A549 (cell line): ENCODE results near the gene DPYD. TPM values are rescaled to one million over a fixed set of nuclear protein-coding genes. Genes with fewer than 3 reads are reported as not detected.
A peak's percentile ranks its signal among the peaks of the same experiment; 100 is the strongest.

Experiments
- ATAC-seq, 2 experiments: fragments of 200-7000 bp in 1 of 2; fragments of >200 bp in 1 of 2; cut with Nextera tagmentation in 1 of 2; cut with Tn5 transposase in 1 of 2; 3 replicates each; pipeline versions ENCODE4 v1.8.0 to v1.9.1; 2018 to 2020; ENCODE audit warnings: mild to moderate bottlenecking in 1 of 2, moderate library complexity in 1 of 2
- CTCF ChIA-PET: fragments of 300-600 bp; sonication (Branson Sonifier 250); formaldehyde crosslinking; extraction: SDS; loops from one replicate; lab custom pipeline; 2021; ENCODE audit warnings: antibody characterized with exemption, inconsistent platforms; lab: Yijun Ruan, JAX
- POLR2A ChIA-PET: fragments of 350-600 bp; formaldehyde crosslinking; extraction: SDS; loops from one replicate; lab custom pipeline; 2021; ENCODE audit warnings: antibody characterized with exemption, inconsistent platforms; lab: Yijun Ruan, JAX
- DNase-seq, 2 experiments: peaks; one replicate each; pipeline versions ENCODE4 v3.0.0 to v3.0.0-alpha.2; 2011 to 2016; ENCODE audit warnings: low read depth in 1 of 2, low spot score in 1 of 2
- FAIRE-seq: peaks from 2 replicates; lab custom pipeline; 2011; peaks lifted over from hg19 to GRCh38; lab: Jason Lieb, UNC
- H3K27ac ChIP-seq, 2 experiments: fragments of >200 bp; sonication (Bioruptor Twin); formaldehyde crosslinking; 3 replicates each; pipeline ENCODE4 v1.5.1; 2016 to 2017
- H3K4me1 ChIP-seq: fragments of >200 bp; sonication (Bioruptor Twin); formaldehyde crosslinking; 3 replicates; pipeline ENCODE4 v1.6.1; 2016
- H3K4me2 ChIP-seq: fragments of >200 bp; sonication (Bioruptor Twin); formaldehyde crosslinking; 3 replicates; pipeline ENCODE4 v1.6.1; 2016
- H3K4me3 ChIP-seq: fragments of >200 bp; sonication (Bioruptor Twin); formaldehyde crosslinking; 3 replicates; pipeline ENCODE4 v1.5.1; 2016
- H3K9me3 ChIP-seq: fragments of >200 bp; sonication (Bioruptor Twin); formaldehyde crosslinking; 3 replicates; pipeline ENCODE4 v1.6.1; 2016
- CBX2 ChIP-seq: fragments of 200-600 bp; sonication (generic); IDR thresholded peaks from 2 replicates; pipeline ENCODE4 v1.6.1; 2016; ENCODE audit warnings: low read depth, mild to moderate bottlenecking, borderline replicate concordance
- CBX8 ChIP-seq: fragments of 200-600 bp; sonication (generic); IDR thresholded peaks from 2 replicates; pipeline ENCODE4 v1.6.1; 2016
- CHD4 ChIP-seq: fragments of 200-600 bp; sonication (generic); IDR thresholded peaks from 2 replicates; pipeline ENCODE4 v1.6.1; 2016; ENCODE audit warnings: antibody characterized with exemption, mild to moderate bottlenecking, borderline replicate concordance
- E2F6 ChIP-seq: IDR thresholded peaks from 2 replicates; pipeline ENCODE4 v1.6.1; 2012; ENCODE audit warnings: low read depth, borderline replicate concordance
- HDAC2 ChIP-seq: fragments of 200-600 bp; sonication (generic); IDR thresholded peaks from 2 replicates; pipeline ENCODE4 v1.6.1; 2016
- HES2 ChIP-seq: fragments of >200 bp; sonication (Bioruptor Twin); formaldehyde crosslinking; IDR thresholded peaks from 2 replicates; pipeline ENCODE4 v1.6.1; 2016
- HOXB5 ChIP-seq: fragments of 250-450 bp; sonication (Bioruptor Pico); IDR thresholded peaks from 2 replicates; pipeline ENCODE4 v1.5.0; 2020; ENCODE audit warnings: mild to moderate bottlenecking, moderate library complexity
- JUN ChIP-seq, 2 experiments: fragments of >200 bp; sonication (Bioruptor Twin); formaldehyde crosslinking; IDR thresholded peaks; 2 replicates in 1 of 2; 3 replicates in 1 of 2; pipeline ENCODE4 v1.6.1; 2016 to 2017
- JUNB ChIP-seq: fragments of >200 bp; sonication (Bioruptor Twin); formaldehyde crosslinking; IDR thresholded peaks from 2 replicates; pipeline ENCODE4 v1.6.1; 2016
- KDM1A ChIP-seq: fragments of 200-600 bp; sonication (generic); IDR thresholded peaks from 2 replicates; pipeline ENCODE4 v1.6.1; 2016; ENCODE audit warnings: low read depth, mild to moderate bottlenecking
- NFE2L2 ChIP-seq: fragments of 150-350 bp; conservative IDR thresholded peaks from 2 replicates; pipeline ENCODE4 v1.6.1; 2014; ENCODE audit warnings: low read length
- NPAS2 ChIP-seq: fragments of 250-450 bp; sonication (Bioruptor Pico); IDR thresholded peaks from 2 replicates; pipeline ENCODE4 v1.8.0; 2022; ENCODE audit warnings: mild to moderate bottlenecking, moderate library complexity, borderline replicate concordance
- PHF8 ChIP-seq: fragments of 200-600 bp; sonication (generic); IDR thresholded peaks from 2 replicates; pipeline ENCODE4 v1.6.1; 2016; ENCODE audit warnings: low read depth, mild to moderate bottlenecking, antibody characterized with exemption, moderate library complexity, borderline replicate concordance
- POLR2A ChIP-seq: IDR thresholded peaks from 2 replicates; pipeline ENCODE4 v1.6.1; 2012; ENCODE audit warnings: mild to moderate bottlenecking, low read length
- POLR2AphosphoS2 ChIP-seq: conservative IDR thresholded peaks from 2 replicates; pipeline ENCODE4 v1.6.1; 2012; ENCODE audit warnings: low read length, improper control_type of control experiment, inconsistent platforms
- RAD21 ChIP-seq, 2 experiments: fragments of >200 bp in 1 of 2; sonication (Bioruptor Twin) in 1 of 2; formaldehyde crosslinking in 1 of 2; IDR thresholded peaks in 1 of 2; conservative IDR thresholded peaks in 1 of 2; 2 replicates in 1 of 2; 3 replicates in 1 of 2; pipeline ENCODE4 v1.6.1; 2012 to 2018; ENCODE audit warnings: inconsistent platforms in 1 of 2
- RARB ChIP-seq: fragments of 250-450 bp; sonication (Bioruptor Pico); IDR thresholded peaks from 2 replicates; pipeline ENCODE4 v1.8.0; 2021; ENCODE audit warnings: mild to moderate bottlenecking, moderate library complexity
- RFX5 ChIP-seq: fragments of 450-650 bp; IDR thresholded peaks from 2 replicates; pipeline ENCODE4 v1.7.1; 2014; ENCODE audit warnings: antibody characterized with exemption, mild to moderate bottlenecking, moderate library complexity
- RNF2 ChIP-seq: fragments of 200-600 bp; sonication (generic); IDR thresholded peaks from 2 replicates; pipeline ENCODE4 v1.6.1; 2016; ENCODE audit warnings: low read depth, mild to moderate bottlenecking, antibody characterized with exemption, moderate library complexity, borderline replicate concordance
- SREBF2 ChIP-seq: fragments of 450-650 bp; IDR thresholded peaks from 2 replicates; pipeline ENCODE4 v1.6.1; 2014; ENCODE audit warnings: mild to moderate bottlenecking, moderate library complexity
- TFCP2L1 ChIP-seq: fragments of 250-450 bp; sonication (Bioruptor Pico); IDR thresholded peaks from 2 replicates; pipeline ENCODE4 v1.5.0; 2021; ENCODE audit warnings: mild to moderate bottlenecking
- ZFP36 ChIP-seq: fragments of 450-650 bp; IDR thresholded peaks from 2 replicates; pipeline ENCODE4 v1.6.1; 2014; ENCODE audit warnings: borderline replicate concordance; ENCODE audit not compliant: partially characterized antibody
- ZNF302 ChIP-seq: fragments of 250-450 bp; sonication (Bioruptor Pico); IDR thresholded peaks from 2 replicates; pipeline ENCODE4 v1.9.0; 2021; ENCODE audit warnings: inconsistent platforms, mild to moderate bottlenecking, moderate library complexity
- whole genome bisulfite sequencing: methylation state at CpG from one replicate; pipeline ENCODE4 v1.1.6; 2017; ENCODE audit errors: missing lambda C conversion rate; 5-methylcytosine and 5-hydroxymethylcytosine counted together
- polyA plus RNA-seq, 4 experiments: library from polyadenylated mRNA; depleted of rRNA in 3 of 4; stranded (reverse); fragments of >200 nt; fragmentation: RNase III in 1 of 4; extraction: RNeasy Plus Mini Kit Qiagen cat#74134 plus additional on column Dnase treatment in 1 of 4; gene quantifications; 2 replicates in 3 of 4; 3 replicates in 1 of 4; pipeline ENCODE4 v1.2.3, GENCODE V29; 2011 to 2017
- TF ChIP-seq, protein P1 (sequence below): fragments of 250-450 bp; sonication (Bioruptor Pico); IDR thresholded peaks from 2 replicates; pipeline ENCODE4 v1.5.0; 2021; ENCODE audit warnings: mild to moderate bottlenecking, moderate library complexity, borderline replicate concordance

The DPYD gene
- polyA plus RNA-seq, 2 of the 4 experiments (the other 2 are of a cell fraction): 5.9 to 7.5 TPM

GRCh38 chr1:97482022-97482421 is 438.8 kb downstream of the DPYD start:
- no peak for FAIRE-seq
- CTCF ChIA-PET: no interaction called here

DNA sequence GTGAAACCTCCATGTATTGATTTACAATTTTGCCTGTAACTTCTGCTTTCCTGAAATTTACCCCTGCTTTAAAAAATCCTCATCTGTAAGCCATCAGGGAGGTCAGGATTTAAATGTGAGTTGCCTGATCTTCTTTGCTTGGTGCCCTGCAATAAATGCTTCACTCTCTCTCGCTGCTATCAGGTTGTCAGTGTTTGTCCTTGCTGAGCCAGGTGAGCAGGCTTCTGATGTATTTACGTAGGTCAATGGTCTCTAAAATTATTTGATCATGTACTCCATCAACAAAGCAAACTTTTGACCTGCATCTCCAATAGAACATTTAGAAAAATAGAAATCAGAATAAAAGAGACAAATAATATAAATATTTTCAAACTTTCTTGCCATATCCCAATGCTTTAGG is 453.4 kb downstream of the DPYD start:
- 78% methylated on average over 2 of the region's 2 CpGs for WGBS
- DNase-seq (no peak), ATAC-seq (no peak), FAIRE-seq (no peak)
- no peak for TF ChIP-seq SREBF2
- TF ChIP-seq TFCP2L1 (CRISPR knock-in tag): no peak
- no peak for TF ChIP-seq HDAC2
- TF ChIP-seq KDM1A: no peak
- no peak for TF ChIP-seq JUN (IDR thresholded peaks at IDR 0.05)
- no peak for TF ChIP-seq PHF8
- TF ChIP-seq POLR2AphosphoS2: no peak
- TF ChIP-seq RAD21 (conservative IDR thresholded peaks at IDR 0.05 in 1 of 2, IDR thresholded peaks at IDR 0.05 in 1 of 2): no peak
- TF ChIP-seq JUNB: no peak
- no peak for TF ChIP-seq CHD4
- TF ChIP-seq, protein P1, sequence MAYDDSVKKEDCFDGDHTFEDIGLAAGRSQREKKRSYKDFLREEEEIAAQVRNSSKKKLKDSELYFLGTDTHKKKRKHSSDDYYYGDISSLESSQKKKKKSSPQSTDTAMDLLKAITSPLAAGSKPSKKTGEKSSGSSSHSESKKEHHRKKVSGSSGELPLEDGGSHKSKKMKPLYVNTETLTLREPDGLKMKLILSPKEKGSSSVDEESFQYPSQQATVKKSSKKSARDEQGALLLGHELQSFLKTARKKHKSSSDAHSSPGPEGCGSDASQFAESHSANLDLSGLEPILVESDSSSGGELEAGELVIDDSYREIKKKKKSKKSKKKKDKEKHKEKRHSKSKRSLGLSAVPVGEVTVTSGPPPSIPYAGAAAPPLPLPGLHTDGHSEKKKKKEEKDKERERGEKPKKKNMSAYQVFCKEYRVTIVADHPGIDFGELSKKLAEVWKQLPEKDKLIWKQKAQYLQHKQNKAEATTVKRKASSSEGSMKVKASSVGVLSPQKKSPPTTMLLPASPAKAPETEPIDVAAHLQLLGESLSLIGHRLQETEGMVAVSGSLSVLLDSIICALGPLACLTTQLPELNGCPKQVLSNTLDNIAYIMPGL (CRISPR knock-in tag): no peak
- no peak for TF ChIP-seq RNF2
- TF ChIP-seq ZNF302 (CRISPR knock-in tag): no peak
- no peak for TF ChIP-seq POLR2A
- TF ChIP-seq NPAS2: no peak
- no peak for TF ChIP-seq E2F6
- TF ChIP-seq CBX2: no peak
- no peak for TF ChIP-seq RFX5
- no peak for TF ChIP-seq HOXB5 (CRISPR knock-in tag)
- no peak overlapping the region for H3K27ac ChIP-seq
- ChIA-PET POLR2A (no interaction called here), CTCF (no interaction called here)
- H3K9me3 ChIP-seq: no peaks in the 10 kb centered on the region; the same call in 1 of the 3 replicates
- H3K4me3 ChIP-seq: no peak overlapping the region
- H3K4me1 ChIP-seq: no peaks in the 10 kb centered on the region
- H3K4me2 ChIP-seq: no peak overlapping the region

More at GRCh38 chr1:97482022-97482421, 438.8 kb downstream of the DPYD start:
- Histone ChIP-seq H3K9me3 (no peaks in the 10 kb centered on the region), H3K4me1 (no peaks in the 10 kb centered on the region), H3K4me2 (no peak overlapping the region), H3K27ac (no peak overlapping the region), H3K4me3 (no peak overlapping the region)
- DNase-seq (no peak), ATAC-seq (no peak)
- no peak for TF ChIP-seq CHD4
- WGBS: 79% methylated on average over 1 of the region's 1 CpG
- POLR2A ChIA-PET: no interaction called here

- 73% methylated on average over 4 of the region's 5 CpGs for WGBS
- no peak for FAIRE-seq
- POLR2A ChIA-PET: no interaction called here
Observed at GRCh38 chr1:97464305-97464704, 456.5 kb downstream of the DPYD start.

More at GRCh38 chr1:97464305-97464704, 456.5 kb downstream of the DPYD start:
- ATAC-seq (no peak), DNase-seq (no peak)
- Histone ChIP-seq H3K27ac (no peak overlapping the region), H3K4me2 (no peak overlapping the region), H3K4me1 (no peaks in the 10 kb centered on the region)
- TF ChIP-seq CBX8: no peak
- TF ChIP-seq ZFP36: peak; percentile 59
- TF ChIP-seq HES2: no peak
- no peak for TF ChIP-seq NFE2L2
- TF ChIP-seq RARB (CRISPR knock-in tag): no peak
- TF ChIP-seq, all 56 proteins: peak for 1
- Histone ChIP-seq H3K4me3 (no peak overlapping the region), H3K9me3 (no peaks in the 10 kb centered on the region; the same call in 1 of the 3 replicates)
- CTCF ChIA-PET: no interaction called here
